AG04449 (cell line): ENCODE data around the gene FBXL17.

Source experiments
- CTCF ChIA-PET: fragments of 350-600 bp; formaldehyde crosslinking; extraction: SDS; loops from one replicate; lab custom pipeline; 2021; ENCODE audit warnings: antibody characterized with exemption; lab: Yijun Ruan, JAX
- POLR2A ChIA-PET: fragments of 400-600, 350-600 bp; formaldehyde crosslinking; extraction: SDS; loops from one replicate; lab custom pipeline; 2020; ENCODE audit warnings: antibody characterized with exemption, inconsistent platforms; lab: Yijun Ruan, JAX
- DNase-seq: peaks from one replicate; pipeline ENCODE4 v3.0.0-alpha.2; 2010; ENCODE audit warnings: low read depth, low spot score
- H3K4me3 ChIP-seq: 2 replicates; pipeline ENCODE4 v1.5.1; 2011; ENCODE audit warnings: low read depth, mild to moderate bottlenecking, control low read depth, low read length
- TF ChIP-seq, protein P1 (sequence below): IDR thresholded peaks from one replicate; pipeline ENCODE4 v1.5.1; 2011; ENCODE audit warnings: mild to moderate bottlenecking, moderate library complexity, low read length, control low read depth, inconsistent platforms; ENCODE audit not compliant: insufficient read depth; ENCODE audit errors: missing control alignments

Gene FBXL17

DNA sequence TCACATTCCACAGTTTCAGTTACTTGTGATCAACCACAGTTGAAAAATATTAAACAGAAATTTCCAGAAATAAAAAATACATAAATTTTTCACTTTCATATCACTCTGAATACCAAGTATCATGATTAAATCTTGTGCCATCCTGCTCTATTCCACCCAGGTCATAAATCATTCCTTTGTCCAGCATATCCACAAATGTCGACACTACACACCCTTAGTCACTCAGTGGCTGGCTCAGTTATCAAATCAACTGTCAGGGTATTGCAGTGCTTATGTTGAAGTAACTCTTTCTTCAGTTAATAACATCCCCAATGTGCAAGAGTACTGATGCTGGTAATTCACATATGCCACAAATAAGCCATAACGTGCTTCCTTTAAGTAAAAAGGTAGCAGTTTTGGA lies 115.7 kb downstream of the FBXL17 start:
- TF ChIP-seq, protein P1, sequence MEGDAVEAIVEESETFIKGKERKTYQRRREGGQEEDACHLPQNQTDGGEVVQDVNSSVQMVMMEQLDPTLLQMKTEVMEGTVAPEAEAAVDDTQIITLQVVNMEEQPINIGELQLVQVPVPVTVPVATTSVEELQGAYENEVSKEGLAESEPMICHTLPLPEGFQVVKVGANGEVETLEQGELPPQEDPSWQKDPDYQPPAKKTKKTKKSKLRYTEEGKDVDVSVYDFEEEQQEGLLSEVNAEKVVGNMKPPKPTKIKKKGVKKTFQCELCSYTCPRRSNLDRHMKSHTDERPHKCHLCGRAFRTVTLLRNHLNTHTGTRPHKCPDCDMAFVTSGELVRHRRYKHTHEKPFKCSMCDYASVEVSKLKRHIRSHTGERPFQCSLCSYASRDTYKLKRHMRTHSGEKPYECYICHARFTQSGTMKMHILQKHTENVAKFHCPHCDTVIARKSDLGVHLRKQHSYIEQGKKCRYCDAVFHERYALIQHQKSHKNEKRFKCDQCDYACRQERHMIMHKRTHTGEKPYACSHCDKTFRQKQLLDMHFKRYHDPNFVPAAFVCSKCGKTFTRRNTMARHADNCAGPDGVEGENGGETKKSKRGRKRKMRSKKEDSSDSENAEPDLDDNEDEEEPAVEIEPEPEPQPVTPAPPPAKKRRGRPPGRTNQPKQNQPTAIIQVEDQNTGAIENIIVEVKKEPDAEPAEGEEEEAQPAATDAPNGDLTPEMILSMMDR, result no peak
- ChIA-PET CTCF (no interaction called here), POLR2A (no interaction called here)
- no peak for DNase-seq
- no peak overlapping the region for H3K4me3 ChIP-seq

DNA sequence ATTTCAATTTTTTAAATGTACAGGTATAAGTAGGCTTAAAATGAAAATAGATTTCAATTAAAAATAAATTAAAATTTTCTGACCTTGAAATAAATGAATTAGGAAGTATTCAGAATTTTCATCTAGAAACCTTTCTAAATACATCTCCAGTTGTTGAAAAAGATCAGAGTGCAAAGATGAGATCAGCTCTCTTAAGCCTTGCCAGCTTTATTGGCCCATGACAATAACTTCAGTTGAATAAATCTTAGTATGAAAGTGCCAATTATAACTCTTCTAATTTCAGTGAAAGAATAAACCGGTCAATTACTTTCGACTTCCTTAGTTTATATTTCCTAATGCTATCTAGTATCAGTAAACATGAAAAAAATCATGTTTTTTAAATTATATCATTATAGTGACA lies 117.4 kb downstream of the FBXL17 start:
- ChIA-PET CTCF (interaction anchor here (1.0 kb wide), 1 partner anchor 87 kb away, joined by 3 read pairs; no protein-coding TSS in a partner anchor), POLR2A (no interaction called here)
- DNase-seq, result no peak
- H3K4me3 ChIP-seq, result no peak overlapping the region
- TF ChIP-seq, protein P1, result no peak

DNA sequence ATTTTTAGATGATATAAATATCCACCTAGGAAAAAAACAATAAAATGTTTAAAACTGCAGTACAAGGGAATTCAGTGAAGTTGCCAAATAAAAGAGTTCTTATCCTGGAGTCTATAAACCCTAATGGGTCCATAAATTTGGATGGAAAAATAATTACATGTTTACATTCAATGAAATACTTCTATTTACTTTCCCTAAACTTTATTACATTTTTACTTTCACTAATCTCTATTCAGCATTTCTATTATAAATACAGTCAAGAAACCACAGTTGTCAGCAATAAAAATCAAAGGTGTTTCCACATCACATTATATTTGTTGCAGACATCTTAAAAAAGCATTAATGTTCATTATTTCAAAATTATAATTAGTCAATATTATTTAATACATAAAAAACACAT lies 118.6 kb downstream of the FBXL17 start:
- ChIA-PET CTCF (interaction anchor here (1.2 to 5.6 kb wide), 3 partner anchors 7 to 88 kb away, joined by 5 to 132 read pairs (median 80); no protein-coding TSS in a partner anchor), POLR2A (no interaction called here)
- DNase-seq, result no peak
- TF ChIP-seq, protein P1, result no peak
- no peak overlapping the region for H3K4me3 ChIP-seq

DNA sequence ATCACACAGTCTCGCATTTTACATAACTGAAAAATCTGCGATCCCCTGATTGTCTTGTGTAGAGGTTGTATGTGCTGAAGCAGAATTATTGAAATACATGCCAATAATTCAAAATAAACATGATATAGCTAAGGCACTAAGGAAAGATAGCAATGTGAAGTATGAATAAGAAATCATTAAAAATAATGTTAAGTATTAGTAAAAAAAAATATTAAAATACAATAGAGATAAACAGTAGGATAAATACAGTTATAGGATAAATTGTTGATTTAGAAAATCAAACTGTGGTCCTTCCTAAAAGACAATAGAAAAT lies 121.1 kb downstream of the FBXL17 start:
- ChIA-PET POLR2A (no interaction called here), CTCF (interaction anchor here (0.6 to 5.6 kb wide), 47 partner anchors 9 to 271 kb away, joined by 3 to 132 read pairs (median 5); no protein-coding TSS in a partner anchor)
- TF ChIP-seq, protein P1, result no peak
- DNase-seq, result no peak
- H3K4me3 ChIP-seq, result no peak overlapping the region

DNA sequence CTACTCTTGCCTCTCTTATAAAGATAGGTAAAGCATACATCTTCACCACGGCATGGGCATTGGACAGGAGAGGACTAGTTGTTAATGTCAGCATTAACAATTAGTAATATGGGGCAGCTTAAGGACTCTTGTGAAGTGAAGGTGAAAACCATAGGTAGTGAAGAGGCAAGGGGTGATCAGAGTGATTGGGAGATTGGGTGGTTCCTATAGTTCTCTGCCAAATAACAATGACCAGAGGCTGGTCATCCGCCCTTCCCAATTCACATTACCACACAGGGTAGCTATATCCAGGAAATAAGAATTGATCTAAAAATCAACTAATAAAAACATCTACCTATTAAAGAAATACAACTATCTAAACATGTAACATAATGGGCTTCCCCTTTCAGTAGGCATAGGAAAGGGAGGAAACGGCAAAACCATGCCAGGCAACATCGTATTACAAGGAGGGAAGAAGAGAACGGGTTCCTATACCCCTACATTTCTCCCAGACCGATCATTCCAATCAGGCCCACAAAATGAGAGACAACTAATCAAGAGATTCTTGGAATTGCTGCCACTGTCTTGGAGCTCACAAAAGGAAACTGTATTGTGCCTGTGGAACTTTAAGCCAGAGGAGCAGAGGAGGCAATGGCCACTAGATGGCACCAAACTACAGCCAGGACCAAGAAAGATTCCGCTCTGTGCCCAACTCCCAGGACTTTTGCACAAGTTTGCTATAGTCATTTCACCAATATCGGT lies 121.6 kb downstream of the FBXL17 start:
- POLR2A ChIA-PET, result no interaction called here
- DNase-seq, result peak; percentile 17
- TF ChIP-seq, protein P1, result peak; percentile 94
- H3K4me3 ChIP-seq, result no peak overlapping the region
- CTCF ChIA-PET, result interaction anchor here (0.6 to 5.6 kb wide), 62 partner anchors 10 to 447 kb away, joined by 3 to 132 read pairs (median 5); no protein-coding TSS in a partner anchor

DNA sequence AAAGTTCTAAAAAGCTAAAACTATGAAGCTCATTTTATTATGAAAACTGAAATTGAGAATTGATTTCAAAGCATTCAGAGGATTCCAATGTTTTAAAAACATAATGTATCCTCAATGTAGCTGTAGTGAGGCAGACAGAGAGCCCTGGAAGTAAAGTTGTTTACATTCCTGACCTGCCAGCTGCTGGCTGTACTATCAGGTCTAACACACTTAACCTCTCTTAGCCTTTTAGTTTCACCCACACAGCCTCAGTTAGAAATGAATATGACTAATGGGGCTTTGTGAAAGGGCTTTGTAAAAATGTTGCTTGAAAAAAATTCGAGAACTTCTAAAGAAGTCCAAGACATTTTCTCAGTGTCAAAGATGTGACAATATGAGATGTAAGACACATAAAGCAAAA lies 122.6 kb downstream of the FBXL17 start:
- DNase-seq, result peak; percentile 24
- TF ChIP-seq, protein P1, result no peak
- CTCF ChIA-PET, result interaction anchor here (0.7 to 5.6 kb wide), 22 partner anchors 9 to 297 kb away, joined by 3 to 132 read pairs (median 6); no protein-coding TSS in a partner anchor
- POLR2A ChIA-PET, result no interaction called here
- no peak overlapping the region for H3K4me3 ChIP-seq
